ENCODE results near the gene IKZF2.

GRCh38 chr2:213104092-213104902 is 47.1 kb downstream of the IKZF2 start:
- TF ChIP-seq CTCF (IDR thresholded peaks at IDR 0.05) (no peak), POLR2A (IDR thresholded peaks at IDR 0.05) (no peak), EP300 (IDR thresholded peaks at IDR 0.05) (no peak)

Data from ovary (tissue), 3 donors.